HepG2 (cell line): ENCODE results near the gene COL4A6. TPM values are rescaled to one million over a fixed set of nuclear protein-coding genes. Genes with fewer than 3 reads are reported as not detected.

Source experiments
- ATAC-seq: fragments of 200-7000 bp; cut with Tn5 transposase; 3 replicates; pipeline ENCODE4 v1.9.1; 2020; ENCODE audit warnings: mild to moderate bottlenecking, moderate library complexity
- BruUV-seq: library from RNA; stranded (reverse); fragments of 400-500 nt; replicated peaks from 2 replicates; lab custom pipeline; 2021; lab: Mats Ljungman, UMichigan
- CTCF ChIA-PET: fragments of 300-600 bp; formaldehyde crosslinking; extraction: SDS; loops from one replicate; lab custom pipeline; 2021; ENCODE audit warnings: low total read pairs, inconsistent platforms, low intra/inter-chr PET ratio; lab: Yijun Ruan, JAX
- POLR2A ChIA-PET: fragments of 350-600 bp; sonication (Branson Sonifier 250); formaldehyde crosslinking; loops from one replicate; lab custom pipeline; 2020; ENCODE audit warnings: antibody characterized with exemption, inconsistent platforms; lab: Yijun Ruan, JAX
- DNase-seq: peaks from one replicate; pipeline ENCODE4 v3.0.0-alpha.2; 2015; ENCODE audit warnings: low spot score
- FAIRE-seq: peaks from 3 replicates; lab custom pipeline; 2011; peaks lifted over from hg19 to GRCh38; lab: Jason Lieb, UNC
- H2AFZ ChIP-seq: one replicate; pipeline ENCODE4 v1.6.1; 2011; ENCODE audit warnings: low read length, inconsistent platforms
- H3K27ac ChIP-seq: fragments of 300-600 bp; 3 replicates; pipeline ENCODE4 v1.8.0; 2011; ENCODE audit warnings: mixed run types, mild to moderate bottlenecking, mixed read lengths, low read length, inconsistent platforms; ENCODE audit not compliant: insufficient read depth; ENCODE audit errors: extremely low read length
- H3K27me3 ChIP-seq, 2 experiments: fragments of 200-600 bp in 1 of 2; 2 replicates in 1 of 2; 3 replicates in 1 of 2; pipeline versions ENCODE4 v1.6.0 to v1.8.0; 2011; ENCODE audit warnings: low read length in 2 of 2, mild to moderate bottlenecking in 2 of 2, moderate library complexity in 2 of 2, inconsistent platforms in 1 of 2; ENCODE audit not compliant: insufficient read depth in 2 of 2, control insufficient read depth in 1 of 2
- H3K36me3 ChIP-seq, 2 experiments: fragments of 200-600 bp in 1 of 2; replicated peaks in 1 of 2; 2 replicates in 1 of 2; 3 replicates in 1 of 2; pipeline versions ENCODE4 v1.5.1 to v1.8.0; 2011; ENCODE audit warnings: low read length in 2 of 2, inconsistent platforms in 1 of 2; ENCODE audit not compliant: insufficient read depth in 2 of 2, control insufficient read depth in 1 of 2
- H3K4me1 ChIP-seq: 2 replicates; pipeline ENCODE4 v1.5.1; 2012; ENCODE audit warnings: low read length, inconsistent platforms; ENCODE audit not compliant: insufficient read depth
- H3K4me2 ChIP-seq: 2 replicates; pipeline ENCODE4 v1.6.0; 2011; ENCODE audit warnings: low read depth, low read length, inconsistent platforms
- H3K4me3 ChIP-seq, 3 experiments: fragments of 200-600 bp in 1 of 3; sonication (generic), shearing (Covaris generic) in 1 of 3; replicated peaks in 1 of 3; 2 replicates each; pipeline ENCODE4 v1.5.1; 2011 to 2016; ENCODE audit warnings: low read length in 3 of 3, inconsistent platforms in 2 of 3, low read depth in 2 of 3, mild to moderate bottlenecking in 2 of 3, control low read depth in 1 of 3, mixed read lengths in 1 of 3; ENCODE audit not compliant: insufficient read depth in 1 of 3
- H3K79me2 ChIP-seq: one replicate; pipeline ENCODE4 v1.6.1; 2011; ENCODE audit warnings: low read length, inconsistent platforms; ENCODE audit not compliant: insufficient read depth
- H3K9ac ChIP-seq: 2 replicates; pipeline ENCODE4 v1.6.0; 2011; ENCODE audit warnings: mild to moderate bottlenecking, low read depth, low read length, inconsistent platforms; ENCODE audit not compliant: insufficient read depth
- H3K9me3 ChIP-seq: 2 replicates; pipeline ENCODE4 v1.5.1; 2012; ENCODE audit warnings: mild to moderate bottlenecking, low read length
- H4K20me1 ChIP-seq: 2 replicates; pipeline ENCODE4 v1.6.0; 2011; ENCODE audit warnings: inconsistent platforms, mild to moderate bottlenecking, low read length, moderate library complexity; ENCODE audit not compliant: insufficient read depth
- ARNT ChIP-seq: fragments of 450-650 bp; IDR thresholded peaks from 2 replicates; pipeline ENCODE4 v1.6.1; 2017
- JUND ChIP-seq: sonication (generic); formaldehyde crosslinking; IDR thresholded peaks from 2 replicates; pipeline ENCODE4 v1.8.0; 2022; ENCODE audit warnings: mild to moderate bottlenecking, missing genetic modification reagents
- MNT ChIP-seq: fragments of 450-650 bp; IDR thresholded peaks from 2 replicates; pipeline ENCODE4 v1.6.1; 2016
- PITX1 ChIP-seq: sonication (generic); formaldehyde crosslinking; IDR thresholded peaks from 2 replicates; pipeline ENCODE4 v1.5.1; 2020; ENCODE audit warnings: mild to moderate bottlenecking, missing genetic modification reagents
- U2AF1 ChIP-seq: fragments of 200-400 bp; formaldehyde crosslinking; optimal IDR thresholded peaks from 2 replicates; pipeline ENCODE3; 2017; ENCODE audit warnings: mild to moderate bottlenecking, low read depth, low read length
- ZFAT ChIP-seq: sonication (generic); formaldehyde crosslinking; conservative IDR thresholded peaks from 2 replicates; pipeline ENCODE4 v1.8.1; 2023; ENCODE audit warnings: missing genetic modification reagents, inconsistent platforms
- ZNF292 ChIP-seq: sonication (generic); formaldehyde crosslinking; IDR thresholded peaks from 2 replicates; pipeline ENCODE4 v1.8.1; 2022; ENCODE audit warnings: mild to moderate bottlenecking, low read depth, missing genetic modification reagents, borderline replicate concordance
- ZNF318 ChIP-seq: sonication (generic); formaldehyde crosslinking; IDR thresholded peaks from 2 replicates; pipeline ENCODE4 v1.4.0; 2020; ENCODE audit warnings: mild to moderate bottlenecking, missing genetic modification reagents
- ZNF615 ChIP-seq: sonication (generic); formaldehyde crosslinking; IDR thresholded peaks from 2 replicates; pipeline ENCODE4 v1.5.0; 2020; ENCODE audit warnings: mild to moderate bottlenecking, missing genetic modification reagents, borderline replicate concordance
- ZNF660 ChIP-seq: sonication (generic); formaldehyde crosslinking; IDR thresholded peaks from 2 replicates; pipeline ENCODE4 v1.5.1; 2020; ENCODE audit warnings: mild to moderate bottlenecking, low read depth, missing genetic modification reagents, borderline replicate concordance
- ZNF674 ChIP-seq: sonication (generic); formaldehyde crosslinking; IDR thresholded peaks from 2 replicates; pipeline ENCODE4 v1.5.0; 2020; ENCODE audit warnings: low read depth, mild to moderate bottlenecking, missing genetic modification reagents
- WGBS: methylation state at CpG from one replicate; pipeline ENCODE4 v1.1.6; 2017; ENCODE audit warnings: low lambda C conversion rate; 5-methylcytosine and 5-hydroxymethylcytosine counted together
- in situ Hi-C: cut with HindIII; loops from 2 replicates; pipeline ENCODE4 v1.10.0; 2017; ENCODE audit warnings: low pct_unique_long_range_greater_than_20kb; ENCODE audit not compliant: extremely low pct_ligation_motif_present
- intact Hi-C: fragments of 100-400 bp; cut with micrococcal nuclease; formaldehyde crosslinking; loops from one replicate; pipeline ENCODE4 v1.10.0; 2022; ENCODE audit not compliant: unreplicated experiment
- polyA plus RNA-seq, 8 experiments: library from polyadenylated mRNA; depleted of rRNA in 3 of 8; stranded (reverse) in 7 of 8; unstranded in 1 of 8; fragments of >200 nt; fragmentation: Illumina TruSeq in 4 of 8; extraction: Trizol in 4 of 8; gene quantifications; 2 replicates each; pipeline versions ENCODE4 v1.2.1 to v1.2.3, GENCODE V29; 2011 to 2016; ENCODE audit warnings: low read depth in 4 of 8, missing spikeins in 1 of 8, mixed read lengths in 1 of 8; ENCODE audit not compliant: insufficient read depth in 1 of 8
- total RNA-seq, 5 experiments: library from RNA; depleted of rRNA; stranded (reverse); fragments of >200 nt; fragmentation: Illumina TruSeq; extraction: Trizol; gene quantifications; 2 replicates each; pipeline ENCODE4 v1.2.3, GENCODE V29; 2016; ENCODE audit warnings: low read depth in 1 of 5
- TF ChIP-seq, protein P1 (sequence below): sonication (generic); formaldehyde crosslinking; IDR thresholded peaks from 2 replicates; pipeline ENCODE4 v1.5.0; 2020; ENCODE audit warnings: missing genetic modification reagents
- TF ChIP-seq, protein P2 (sequence below): sonication (generic); formaldehyde crosslinking; IDR thresholded peaks from 2 replicates; pipeline ENCODE4 v1.4.0; 2020; ENCODE audit warnings: missing genetic modification reagents, mild to moderate bottlenecking, borderline replicate concordance

The COL4A6 gene
- total and polyA plus RNA-seq, 2 of the 13 experiments (the other 11 are each of a cell fraction or from before 2014, with no cell fraction given), result 4.5 to 8.2 TPM

DNA sequence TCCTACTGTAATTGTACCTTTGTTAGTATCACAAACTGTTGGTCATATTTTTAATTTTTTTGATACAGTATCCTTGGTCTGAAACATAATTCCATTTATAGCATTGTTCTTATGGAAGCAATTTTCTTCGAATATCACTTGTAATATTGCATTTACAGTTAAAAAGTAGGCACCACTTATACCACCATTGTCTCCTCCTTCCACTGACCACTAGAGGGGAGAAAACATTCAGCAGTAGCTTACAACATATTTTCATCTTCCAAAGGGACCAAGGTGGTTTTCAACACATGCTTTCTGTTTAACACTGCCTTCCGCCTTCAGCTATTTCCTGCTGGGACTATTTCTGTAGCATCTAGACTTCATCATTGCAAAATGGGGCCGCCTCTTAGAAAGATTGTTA is 146.2 kb downstream of the COL4A6 start:
- intact Hi-C loops, result no loop called here
- Histone ChIP-seq H3K27me3 (no peaks in the 10 kb centered on the region), H3K9me3 (peaks cover 9% of the 10 kb centered on the region; the same call in 1 of the 2 replicates), H3K4me3 (no peak overlapping the region), H3K27ac (no peak overlapping the region), H3K4me2 (no peak overlapping the region), H3K79me2 (no peaks in the 10 kb centered on the region), H3K4me1 (peaks cover 6% of the 10 kb centered on the region), H2AFZ (no peak overlapping the region), H3K9ac (no peak overlapping the region), H4K20me1 (no peaks in the 10 kb centered on the region), H3K36me3 (no peaks in the 10 kb centered on the region)
- ATAC-seq, result no peak
- POLR2A ChIA-PET, result no interaction called here
- no peak for DNase-seq
- WGBS, result 93% methylated on average over 3 of the region's 3 CpGs
- in situ Hi-C loops, result no loop called here
- no TSS peak for BruUV-seq
- CTCF ChIA-PET, result no interaction called here
- FAIRE-seq, result no peak
- no peak for TF ChIP-seq ARNT
- TF ChIP-seq ZFAT (CRISPR knock-in tag), result no peak
- TF ChIP-seq, protein P1, sequence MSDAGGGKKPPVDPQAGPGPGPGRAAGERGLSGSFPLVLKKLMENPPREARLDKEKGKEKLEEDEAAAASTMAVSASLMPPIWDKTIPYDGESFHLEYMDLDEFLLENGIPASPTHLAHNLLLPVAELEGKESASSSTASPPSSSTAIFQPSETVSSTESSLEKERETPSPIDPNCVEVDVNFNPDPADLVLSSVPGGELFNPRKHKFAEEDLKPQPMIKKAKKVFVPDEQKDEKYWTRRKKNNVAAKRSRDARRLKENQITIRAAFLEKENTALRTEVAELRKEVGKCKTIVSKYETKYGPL (CRISPR knock-in tag), result no peak
- TF ChIP-seq, protein P2, sequence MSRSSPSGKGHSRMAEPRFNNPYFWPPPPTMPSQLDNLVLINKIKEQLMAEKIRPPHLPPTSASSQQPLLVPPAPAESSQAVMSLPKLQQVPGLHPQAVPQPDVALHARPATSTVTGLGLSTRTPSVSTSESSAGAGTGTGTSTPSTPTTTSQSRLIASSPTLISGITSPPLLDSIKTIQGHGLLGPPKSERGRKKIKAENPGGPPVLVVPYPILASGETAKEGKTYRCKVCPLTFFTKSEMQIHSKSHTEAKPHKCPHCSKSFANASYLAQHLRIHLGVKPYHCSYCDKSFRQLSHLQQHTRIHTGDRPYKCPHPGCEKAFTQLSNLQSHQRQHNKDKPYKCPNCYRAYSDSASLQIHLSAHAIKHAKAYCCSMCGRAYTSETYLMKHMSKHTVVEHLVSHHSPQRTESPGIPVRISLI (CRISPR knock-in tag), result no peak
- TF ChIP-seq MNT, result no peak
- no peak for TF ChIP-seq ZNF615 (CRISPR knock-in tag)
- TF ChIP-seq ZNF292 (CRISPR knock-in tag), result no peak
- TF ChIP-seq ZNF660 (CRISPR knock-in tag), result no peak
- no peak for TF ChIP-seq PITX1 (CRISPR knock-in tag)
- TF ChIP-seq ZNF674 (CRISPR knock-in tag), result no peak
- no peak for TF ChIP-seq U2AF1
- TF ChIP-seq JUND (CRISPR knock-in tag), result no peak
- no peak for TF ChIP-seq ZNF318 (CRISPR knock-in tag)
